ENCODE measurements around the gene CRISPLD2.
"Not testable (repeated sequence)": the region's sequence is repeated elsewhere in the genome, so short reads cannot be mapped to it uniquely, and the experiment has no call there.

CRISPLD2 gene

DNA sequence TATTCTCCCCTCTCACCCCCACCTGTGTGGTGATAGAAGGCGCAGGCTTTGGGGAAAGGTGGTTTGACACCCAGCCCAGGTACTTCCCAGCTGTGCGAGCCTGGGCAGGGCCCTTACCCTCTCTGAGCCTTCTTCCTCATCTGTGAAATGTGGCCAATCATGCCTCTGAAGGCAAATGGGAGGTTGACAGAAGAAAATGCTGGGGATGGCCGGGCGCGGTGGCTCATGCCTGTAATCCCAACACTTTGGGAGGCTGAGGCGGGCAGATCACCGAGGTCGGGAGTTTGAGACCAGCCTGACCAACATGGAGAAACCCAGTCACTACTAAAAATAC, 43.7 kb downstream of the CRISPLD2 start:
- no peak for DNase-seq (ENCODE audit: low read depth in 2 of 2)
- TF ChIP-seq CTCF (IDR thresholded peaks at IDR 0.05; ENCODE audit: low read depth, low read length), result no peak

DNA sequence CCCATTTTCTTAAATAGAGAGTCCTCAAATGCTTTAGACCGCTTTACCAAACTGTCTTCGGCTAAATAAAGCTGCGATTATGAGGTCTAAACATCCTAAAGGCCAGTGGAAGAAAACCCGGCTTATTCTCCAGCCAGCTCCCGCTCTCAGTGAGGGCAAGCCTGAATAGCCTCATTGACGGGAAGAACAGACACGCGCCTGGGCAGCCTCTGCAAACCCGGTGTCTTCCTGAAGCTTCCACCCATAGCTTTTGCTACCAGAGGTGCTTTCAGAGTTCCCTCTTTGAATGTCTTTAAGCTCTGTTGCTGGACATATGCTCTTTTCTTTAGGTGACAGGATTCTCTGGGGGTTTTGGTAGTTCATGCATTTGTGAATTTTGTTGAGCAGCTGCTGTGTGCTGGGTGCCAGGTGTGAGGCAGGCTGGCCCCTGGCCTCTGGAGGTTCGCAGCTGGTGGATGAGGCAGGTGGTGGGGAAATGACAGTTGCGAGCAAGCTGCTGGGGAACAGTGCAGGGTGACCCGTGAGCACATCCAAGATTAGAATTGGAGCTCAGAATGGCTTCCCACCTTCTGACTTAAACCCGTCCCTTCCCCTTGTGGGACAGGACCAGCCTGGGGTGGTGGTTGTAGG, 44.7 kb downstream of the CRISPLD2 start:
- H3K4me3 ChIP-seq (replicated peaks in 1 of 2; ENCODE audit: low read depth in 2 of 2, low read length in 2 of 2), result no peak overlapping the region
- TF ChIP-seq CTCF (IDR thresholded peaks at IDR 0.05; ENCODE audit: low read depth, low read length), result no peak
- DNase-seq (ENCODE audit: low read depth in 2 of 2), result no peak

More for the DNA sequence above, 43.7 kb downstream of the CRISPLD2 start:
- H3K4me3 ChIP-seq (replicated peaks in 1 of 2; ENCODE audit: low read depth in 2 of 2, low read length in 2 of 2), result no peak overlapping the region

DNA sequence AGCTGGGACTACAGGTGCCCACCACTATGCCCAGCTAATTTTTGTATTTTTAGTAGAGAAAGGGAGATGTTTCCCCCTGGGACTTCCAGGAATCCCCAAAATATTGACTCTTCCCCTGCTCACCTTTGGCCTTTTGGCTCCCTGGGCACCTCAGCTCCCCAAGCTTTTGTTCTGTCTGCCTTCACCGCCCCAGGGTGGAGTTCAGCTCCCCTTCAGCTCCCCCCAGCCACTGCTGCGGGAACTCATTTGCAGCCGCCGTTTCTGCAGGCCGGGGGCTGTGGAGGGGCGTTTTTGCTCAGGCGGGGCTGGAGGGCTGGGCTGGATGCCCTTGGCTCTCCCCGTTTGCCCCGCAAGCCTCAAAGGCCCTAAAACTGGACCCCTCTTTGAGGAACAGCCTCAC, 47.9 kb downstream of the CRISPLD2 start:
- no peak for TF ChIP-seq CTCF (IDR thresholded peaks at IDR 0.05; ENCODE audit: low read depth, low read length)
- DNase-seq (ENCODE audit: low read depth in 2 of 2), result no peak
- no peak overlapping the region for H3K4me3 ChIP-seq (replicated peaks in 1 of 2; ENCODE audit: low read depth in 2 of 2, low read length in 2 of 2)

GRCh38 chr16:84868328-84868727, 48.5 kb downstream of the CRISPLD2 start:
- TF ChIP-seq CTCF (IDR thresholded peaks at IDR 0.05; ENCODE audit: low read depth, low read length), result no peak

GRCh38 chr16:84868829-84869472, 49.2 kb downstream of the CRISPLD2 start:
- no peak for TF ChIP-seq CTCF (IDR thresholded peaks at IDR 0.05; ENCODE audit: low read depth, low read length)
- H3K4me3 ChIP-seq (replicated peaks in 1 of 2; ENCODE audit: low read depth in 2 of 2, low read length in 2 of 2), result no peak overlapping the region
- no peak for DNase-seq (ENCODE audit: low read depth in 2 of 2)

More at GRCh38 chr16:84868328-84868727, 48.5 kb downstream of the CRISPLD2 start:
- H3K4me3 ChIP-seq (replicated peaks in 1 of 2; ENCODE audit: low read depth in 2 of 2, low read length in 2 of 2), result no peak overlapping the region
- DNase-seq (ENCODE audit: low read depth in 2 of 2), result no peak

DNA sequence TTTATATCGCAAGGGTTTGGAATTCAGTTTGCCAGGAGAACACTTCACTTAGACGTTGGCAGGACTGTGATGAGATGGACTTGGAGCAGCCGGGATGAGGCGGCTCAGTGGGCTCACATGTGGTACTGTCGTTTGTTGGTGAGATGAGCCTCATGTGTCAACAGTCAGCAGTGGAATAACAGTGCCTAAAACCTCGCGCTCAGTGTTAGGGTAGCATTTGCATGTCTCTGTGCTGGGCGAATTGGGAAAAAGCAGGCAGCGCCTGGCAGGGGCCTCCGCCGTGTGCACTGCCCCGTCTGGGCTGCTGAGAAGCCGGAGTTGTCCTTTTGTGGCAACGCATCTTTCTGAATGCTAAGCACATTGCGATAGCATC, 49.7 kb downstream of the CRISPLD2 start:
- TF ChIP-seq CTCF (IDR thresholded peaks at IDR 0.05; ENCODE audit: low read depth, low read length), result no peak
- no peak overlapping the region for H3K4me3 ChIP-seq (replicated peaks in 1 of 2; ENCODE audit: low read depth in 2 of 2, low read length in 2 of 2)
- no peak for DNase-seq (ENCODE audit: low read depth in 2 of 2)

DNA sequence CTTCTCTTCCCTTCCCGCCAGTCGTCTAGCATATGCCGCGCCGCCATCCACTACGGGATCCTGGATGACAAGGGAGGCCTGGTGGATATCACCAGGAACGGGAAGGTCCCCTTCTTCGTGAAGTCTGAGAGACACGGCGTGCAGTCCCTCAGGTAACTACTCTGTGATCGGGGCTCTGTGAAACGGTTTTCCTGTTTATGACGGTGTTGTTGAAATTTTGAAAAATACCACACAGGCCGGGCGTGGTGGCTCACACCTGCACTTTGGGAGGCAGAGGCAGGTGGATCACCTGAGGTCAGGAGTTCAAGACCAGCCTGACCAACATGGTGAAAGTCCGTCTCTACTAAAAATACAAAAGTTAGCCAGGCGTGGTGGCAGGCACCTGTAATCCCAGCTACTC, 53.2 kb downstream of the CRISPLD2 start:
- H3K4me3 ChIP-seq (replicated peaks in 1 of 2; ENCODE audit: low read depth in 2 of 2, low read length in 2 of 2); DNase-seq (ENCODE audit: low read depth in 2 of 2): not testable (repeated sequence)
